IPS-NIHi11 (cell line): ENCODE measurements around the gene C1orf21.

ENCODE experiments used
- DNase-seq: peaks from one replicate; pipeline ENCODE4 v3.0.0; 2012; ENCODE audit warnings: mixed read lengths, low spot score

Gene C1orf21

GRCh38 chr1:184513966-184514365, 127.1 kb downstream of the C1orf21 start:
- DNase-seq = no peak

- DNase-seq = no peak
These were observed 127.6 kb downstream of the C1orf21 start for GRCh38 chr1:184514447-184514846.

GRCh38 chr1:184517130-184517529, 130.3 kb downstream of the C1orf21 start:
- DNase-seq = no peak

GRCh38 chr1:184518736-184519357, 132.0 kb downstream of the C1orf21 start:
- DNase-seq = no peak

- peak; percentile 14 for DNase-seq
These were observed 133.5 kb downstream of the C1orf21 start for GRCh38 chr1:184520336-184520735.

GRCh38 chr1:184524248-184524647, 137.4 kb downstream of the C1orf21 start:
- DNase-seq = no peak

- DNase-seq = no peak
These were observed 140.6 kb downstream of the C1orf21 start for GRCh38 chr1:184527402-184527801.

- DNase-seq = no peak
These were observed 143.4 kb downstream of the C1orf21 start for GRCh38 chr1:184530226-184530625.

- no peak for DNase-seq
These were observed 144.5 kb downstream of the C1orf21 start for GRCh38 chr1:184531296-184531695.

- DNase-seq = no peak
These were observed 145.4 kb downstream of the C1orf21 start for GRCh38 chr1:184532199-184532598.

GRCh38 chr1:184533049-184533448, 146.2 kb downstream of the C1orf21 start:
- DNase-seq = no peak

- DNase-seq = no peak
These were observed 147.1 kb downstream of the C1orf21 start for GRCh38 chr1:184533915-184534314.

GRCh38 chr1:184534690-184535089, 147.9 kb downstream of the C1orf21 start:
- DNase-seq = no peak

- DNase-seq = no peak
These were observed 148.6 kb downstream of the C1orf21 start for GRCh38 chr1:184535191-184535970.

- DNase-seq = no peak
These were observed 149.6 kb downstream of the C1orf21 start for GRCh38 chr1:184536246-184536985.

GRCh38 chr1:184539580-184539979, 152.8 kb downstream of the C1orf21 start:
- DNase-seq = no peak

- no peak for DNase-seq
These were observed 154.8 kb downstream of the C1orf21 start for GRCh38 chr1:184541537-184542152.

- DNase-seq = no peak
These were observed 155.5 kb downstream of the C1orf21 start for GRCh38 chr1:184542291-184542690.

GRCh38 chr1:184545601-184546000, 158.8 kb downstream of the C1orf21 start:
- no peak for DNase-seq

- DNase-seq = no peak
These were observed 165.6 kb downstream of the C1orf21 start for GRCh38 chr1:184552446-184552845.

- DNase-seq = no peak
These were observed 167.0 kb downstream of the C1orf21 start for GRCh38 chr1:184553845-184554244.
